Measurements from ENCODE around the gene MGMT.

DNA sequence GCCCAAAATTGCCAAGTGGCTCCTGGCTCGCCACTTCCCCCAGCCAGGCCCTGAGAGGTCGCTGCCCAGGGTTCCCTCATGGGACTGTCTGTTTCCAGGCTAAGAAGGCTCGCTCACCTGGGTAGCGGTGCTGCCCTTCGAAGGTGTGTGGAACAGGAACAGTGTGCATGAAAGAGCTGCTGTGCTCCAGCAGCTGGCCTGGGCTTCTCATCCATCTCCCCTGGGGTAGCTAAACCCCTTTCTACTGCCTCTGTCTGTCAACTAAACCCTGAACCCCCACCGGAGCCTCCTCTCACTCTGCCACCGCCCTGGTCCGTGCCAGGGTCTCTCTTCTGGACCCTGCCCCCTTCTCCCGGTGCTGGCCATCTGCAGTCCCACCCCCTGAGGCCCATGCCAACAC, 344.2 kb downstream of the MGMT start:
- TF ChIP-seq, protein P1, sequence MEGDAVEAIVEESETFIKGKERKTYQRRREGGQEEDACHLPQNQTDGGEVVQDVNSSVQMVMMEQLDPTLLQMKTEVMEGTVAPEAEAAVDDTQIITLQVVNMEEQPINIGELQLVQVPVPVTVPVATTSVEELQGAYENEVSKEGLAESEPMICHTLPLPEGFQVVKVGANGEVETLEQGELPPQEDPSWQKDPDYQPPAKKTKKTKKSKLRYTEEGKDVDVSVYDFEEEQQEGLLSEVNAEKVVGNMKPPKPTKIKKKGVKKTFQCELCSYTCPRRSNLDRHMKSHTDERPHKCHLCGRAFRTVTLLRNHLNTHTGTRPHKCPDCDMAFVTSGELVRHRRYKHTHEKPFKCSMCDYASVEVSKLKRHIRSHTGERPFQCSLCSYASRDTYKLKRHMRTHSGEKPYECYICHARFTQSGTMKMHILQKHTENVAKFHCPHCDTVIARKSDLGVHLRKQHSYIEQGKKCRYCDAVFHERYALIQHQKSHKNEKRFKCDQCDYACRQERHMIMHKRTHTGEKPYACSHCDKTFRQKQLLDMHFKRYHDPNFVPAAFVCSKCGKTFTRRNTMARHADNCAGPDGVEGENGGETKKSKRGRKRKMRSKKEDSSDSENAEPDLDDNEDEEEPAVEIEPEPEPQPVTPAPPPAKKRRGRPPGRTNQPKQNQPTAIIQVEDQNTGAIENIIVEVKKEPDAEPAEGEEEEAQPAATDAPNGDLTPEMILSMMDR (IDR thresholded peaks at IDR 0.05), result no peak
- no peak for TF ChIP-seq ZFX (IDR thresholded peaks at IDR 0.05; ENCODE audit: borderline replicate concordance)

All from 22Rv1 (cell line).